SK-N-SH treated with all-trans-retinoic acid at 6 μM for 48 hours (cell line): ENCODE results near the gene PGR.

Source experiments
- ATAC-seq: fragments of 200-7000 bp; cut with Tn5 transposase; 3 replicates; pipeline ENCODE4 v1.9.1; 2020; ENCODE audit warnings: mild to moderate bottlenecking, moderate library complexity
- ARNTL ChIP-seq: fragments of 450-650 bp; formaldehyde crosslinking; IDR thresholded peaks from 2 replicates; pipeline ENCODE4 v1.5.0; 2020; ENCODE audit warnings: low read depth, mild to moderate bottlenecking, moderate library complexity, borderline replicate concordance
- BACH2 ChIP-seq: fragments of 250-450 bp; sonication (Bioruptor Pico); IDR thresholded peaks from 2 replicates; pipeline ENCODE4 v1.9.0; 2021; ENCODE audit warnings: mild to moderate bottlenecking, borderline replicate concordance
- CSDC2 ChIP-seq: fragments of 250-450 bp; sonication (Bioruptor Pico); IDR thresholded peaks from 2 replicates; pipeline ENCODE4 v1.5.0; 2020; ENCODE audit warnings: mild to moderate bottlenecking, moderate library complexity
- ESRRG ChIP-seq: fragments of 250-450 bp; sonication (Bioruptor Pico); IDR thresholded peaks from 2 replicates; pipeline ENCODE4 v1.6.1; 2021; ENCODE audit warnings: mild to moderate bottlenecking
- ISL1 ChIP-seq: fragments of 250-450 bp; sonication (Bioruptor Pico); IDR thresholded peaks from 2 replicates; pipeline ENCODE4 v2.1.2; 2022; ENCODE audit warnings: mild to moderate bottlenecking, moderate library complexity
- OSR1 ChIP-seq: fragments of 250-450 bp; sonication (Bioruptor Pico); IDR thresholded peaks from 2 replicates; pipeline ENCODE4 v1.8.0; 2022; ENCODE audit warnings: moderate library complexity, mild to moderate bottlenecking, inconsistent platforms
- PPARA ChIP-seq: fragments of 250-450 bp; sonication (Bioruptor Pico); IDR thresholded peaks from 2 replicates; pipeline ENCODE4 v1.5.0; 2020; ENCODE audit warnings: mild to moderate bottlenecking, borderline replicate concordance
- SNAI2 ChIP-seq: fragments of 250-450 bp; sonication (Bioruptor Pico); IDR thresholded peaks from 2 replicates; pipeline ENCODE4 v1.5.0; 2020; ENCODE audit warnings: mild to moderate bottlenecking, moderate library complexity
- TCF4 ChIP-seq: fragments of 250-450 bp; sonication (Bioruptor Pico); IDR thresholded peaks from 2 replicates; pipeline ENCODE4 v1.8.0; 2021; ENCODE audit warnings: mild to moderate bottlenecking, moderate library complexity, borderline replicate concordance
- TOX ChIP-seq: fragments of 250-450 bp; sonication (Bioruptor Pico); IDR thresholded peaks from 2 replicates; pipeline ENCODE4 v1.8.0; 2021; ENCODE audit warnings: mild to moderate bottlenecking, moderate library complexity, borderline replicate concordance
- ZC3H10 ChIP-seq: fragments of 250-450 bp; sonication (Bioruptor Pico); IDR thresholded peaks from 2 replicates; pipeline ENCODE4 v1.5.1; 2021; ENCODE audit warnings: mild to moderate bottlenecking, moderate library complexity
- ZFP3 ChIP-seq: fragments of 250-450 bp; sonication (Bioruptor Pico); IDR thresholded peaks from 2 replicates; pipeline ENCODE4 v1.5.0; 2020; ENCODE audit warnings: mild to moderate bottlenecking, moderate library complexity
- ZNF70 ChIP-seq: fragments of 450-650 bp; formaldehyde crosslinking; IDR thresholded peaks from 2 replicates; pipeline ENCODE4 v1.5.0; 2020; ENCODE audit warnings: mild to moderate bottlenecking, moderate library complexity
- TF ChIP-seq, protein P1 (sequence below): fragments of 250-450 bp; sonication (Bioruptor Pico); IDR thresholded peaks from 2 replicates; pipeline ENCODE4 v1.5.0; 2020; ENCODE audit warnings: mild to moderate bottlenecking, moderate library complexity
- TF ChIP-seq, protein P2 (sequence below): fragments of 250-450 bp; sonication (Bioruptor Pico); IDR thresholded peaks from 2 replicates; pipeline ENCODE4 v1.8.0; 2021; ENCODE audit warnings: low read depth, mild to moderate bottlenecking, moderate library complexity, borderline replicate concordance
- TF ChIP-seq, protein P3 (sequence below): fragments of 250-450 bp; sonication (Bioruptor Pico); IDR thresholded peaks from 2 replicates; pipeline ENCODE4 v1.5.1; 2020; ENCODE audit warnings: low read depth, mild to moderate bottlenecking, moderate library complexity
- TF ChIP-seq, protein P4 (sequence below): fragments of 250-450 bp; sonication (Bioruptor Pico); IDR thresholded peaks from 2 replicates; pipeline ENCODE4 v1.8.0; 2020; ENCODE audit warnings: mild to moderate bottlenecking, moderate library complexity, borderline replicate concordance
- TF ChIP-seq, protein P5 (sequence below): fragments of 250-450 bp; sonication (Bioruptor Pico); IDR thresholded peaks from 2 replicates; pipeline ENCODE4 v1.5.1; 2021; ENCODE audit warnings: mild to moderate bottlenecking, moderate library complexity

PGR gene

DNA sequence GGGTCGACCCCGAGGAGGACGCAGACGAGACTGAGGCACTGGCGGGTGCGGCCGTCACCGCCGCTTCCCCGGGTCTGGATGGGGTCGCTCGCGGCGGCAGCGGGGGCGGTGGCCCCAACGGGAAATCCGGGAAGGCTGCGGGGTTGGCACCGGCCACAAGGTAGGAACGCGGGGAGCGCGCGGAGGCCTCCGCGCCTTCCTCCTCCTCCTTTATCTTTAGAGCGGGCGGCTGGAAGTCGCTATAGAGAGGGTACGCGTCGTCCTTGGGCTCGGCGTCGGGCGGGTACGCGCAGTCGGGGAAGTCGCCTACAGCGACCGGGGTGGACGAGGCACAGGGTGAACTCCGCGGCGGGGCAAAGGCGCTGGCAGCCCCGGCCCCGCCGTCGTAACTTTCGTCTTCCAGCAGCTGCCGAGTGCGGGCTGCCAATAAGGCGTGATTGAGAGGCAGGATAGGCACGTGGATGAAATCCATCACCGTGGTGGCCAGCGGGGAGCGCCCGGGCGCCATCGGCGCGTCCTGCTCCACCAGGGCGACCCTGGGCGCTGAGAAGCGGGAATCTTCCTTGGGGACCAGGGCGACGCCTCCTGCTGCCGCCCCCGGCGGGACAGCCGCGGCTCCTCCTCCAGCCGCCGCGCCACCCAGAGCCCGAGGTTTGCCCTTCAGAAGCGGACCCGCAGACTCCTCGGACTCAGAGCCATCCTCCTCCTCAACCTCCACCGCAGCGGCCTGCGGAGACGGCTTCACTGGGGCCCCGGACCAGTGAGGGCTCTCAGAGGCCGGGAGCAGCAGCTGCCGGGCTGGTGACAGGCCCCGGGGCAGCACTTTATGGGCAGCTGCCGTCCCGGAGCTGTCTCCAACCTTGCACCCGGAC, 1.7 kb downstream of the PGR start:
- peak; percentile 44 for ATAC-seq
- TF ChIP-seq, protein P1, sequence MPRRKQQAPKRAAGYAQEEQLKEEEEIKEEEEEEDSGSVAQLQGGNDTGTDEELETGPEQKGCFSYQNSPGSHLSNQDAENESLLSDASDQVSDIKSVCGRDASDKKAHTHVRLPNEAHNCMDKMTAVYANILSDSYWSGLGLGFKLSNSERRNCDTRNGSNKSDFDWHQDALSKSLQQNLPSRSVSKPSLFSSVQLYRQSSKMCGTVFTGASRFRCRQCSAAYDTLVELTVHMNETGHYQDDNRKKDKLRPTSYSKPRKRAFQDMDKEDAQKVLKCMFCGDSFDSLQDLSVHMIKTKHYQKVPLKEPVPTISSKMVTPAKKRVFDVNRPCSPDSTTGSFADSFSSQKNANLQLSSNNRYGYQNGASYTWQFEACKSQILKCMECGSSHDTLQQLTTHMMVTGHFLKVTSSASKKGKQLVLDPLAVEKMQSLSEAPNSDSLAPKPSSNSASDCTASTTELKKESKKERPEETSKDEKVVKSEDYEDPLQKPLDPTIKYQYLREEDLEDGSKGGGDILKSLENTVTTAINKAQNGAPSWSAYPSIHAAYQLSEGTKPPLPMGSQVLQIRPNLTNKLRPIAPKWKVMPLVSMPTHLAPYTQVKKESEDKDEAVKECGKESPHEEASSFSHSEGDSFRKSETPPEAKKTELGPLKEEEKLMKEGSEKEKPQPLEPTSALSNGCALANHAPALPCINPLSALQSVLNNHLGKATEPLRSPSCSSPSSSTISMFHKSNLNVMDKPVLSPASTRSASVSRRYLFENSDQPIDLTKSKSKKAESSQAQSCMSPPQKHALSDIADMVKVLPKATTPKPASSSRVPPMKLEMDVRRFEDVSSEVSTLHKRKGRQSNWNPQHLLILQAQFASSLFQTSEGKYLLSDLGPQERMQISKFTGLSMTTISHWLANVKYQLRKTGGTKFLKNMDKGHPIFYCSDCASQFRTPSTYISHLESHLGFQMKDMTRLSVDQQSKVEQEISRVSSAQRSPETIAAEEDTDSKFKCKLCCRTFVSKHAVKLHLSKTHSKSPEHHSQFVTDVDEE (CRISPR knock-in tag): no peak

DNA sequence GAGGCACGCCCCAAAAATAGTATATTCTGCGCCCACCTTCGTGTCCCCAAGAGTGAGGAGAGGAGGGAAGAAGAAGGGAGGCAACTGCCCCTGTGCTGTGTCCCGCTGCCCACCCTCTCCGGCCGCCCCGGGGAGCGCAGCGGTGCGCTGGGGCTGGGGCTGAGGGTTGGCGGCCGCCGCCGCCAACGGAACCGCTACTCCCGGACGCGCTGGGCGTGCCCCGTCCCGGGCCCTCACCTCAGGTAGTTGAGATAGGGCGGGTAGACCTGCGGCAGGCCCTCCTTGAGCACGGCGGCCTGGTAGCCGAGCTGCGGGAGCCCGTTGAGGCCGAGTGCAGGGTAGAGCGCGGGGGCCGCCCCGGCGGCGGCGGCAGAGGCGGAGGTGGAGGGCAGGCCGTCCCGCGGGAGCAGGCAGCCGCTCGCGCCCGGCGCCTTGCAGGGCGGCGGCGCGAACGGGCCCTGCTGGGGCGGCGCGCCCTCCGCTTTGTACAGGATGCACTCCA, 2.4 kb downstream of the PGR start:
- TF ChIP-seq OSR1 (CRISPR knock-in tag) (no peak), ZFP3 (CRISPR knock-in tag) (no peak), TOX (CRISPR knock-in tag) (no peak), CSDC2 (CRISPR knock-in tag) (no peak), BACH2 (CRISPR knock-in tag) (no peak), PPARA (CRISPR knock-in tag) (no peak), TCF4 (CRISPR knock-in tag) (no peak), ESRRG (no peak), ZNF70 (CRISPR knock-in tag) (no peak), ZC3H10 (no peak), ARNTL (CRISPR knock-in tag) (no peak), SNAI2 (CRISPR knock-in tag) (no peak), ISL1 (CRISPR knock-in tag) (no peak)
- TF ChIP-seq, protein P2, sequence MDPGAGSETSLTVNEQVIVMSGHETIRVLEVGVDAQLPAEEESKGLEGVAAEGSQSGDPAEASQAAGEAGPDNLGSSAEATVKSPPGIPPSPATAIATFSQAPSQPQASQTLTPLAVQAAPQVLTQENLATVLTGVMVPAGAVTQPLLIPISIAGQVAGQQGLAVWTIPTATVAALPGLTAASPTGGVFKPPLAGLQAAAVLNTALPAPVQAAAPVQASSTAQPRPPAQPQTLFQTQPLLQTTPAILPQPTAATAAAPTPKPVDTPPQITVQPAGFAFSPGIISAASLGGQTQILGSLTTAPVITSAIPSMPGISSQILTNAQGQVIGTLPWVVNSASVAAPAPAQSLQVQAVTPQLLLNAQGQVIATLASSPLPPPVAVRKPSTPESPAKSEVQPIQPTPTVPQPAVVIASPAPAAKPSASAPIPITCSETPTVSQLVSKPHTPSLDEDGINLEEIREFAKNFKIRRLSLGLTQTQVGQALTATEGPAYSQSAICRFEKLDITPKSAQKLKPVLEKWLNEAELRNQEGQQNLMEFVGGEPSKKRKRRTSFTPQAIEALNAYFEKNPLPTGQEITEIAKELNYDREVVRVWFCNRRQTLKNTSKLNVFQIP (CRISPR knock-in tag): no peak
- TF ChIP-seq, protein P3, sequence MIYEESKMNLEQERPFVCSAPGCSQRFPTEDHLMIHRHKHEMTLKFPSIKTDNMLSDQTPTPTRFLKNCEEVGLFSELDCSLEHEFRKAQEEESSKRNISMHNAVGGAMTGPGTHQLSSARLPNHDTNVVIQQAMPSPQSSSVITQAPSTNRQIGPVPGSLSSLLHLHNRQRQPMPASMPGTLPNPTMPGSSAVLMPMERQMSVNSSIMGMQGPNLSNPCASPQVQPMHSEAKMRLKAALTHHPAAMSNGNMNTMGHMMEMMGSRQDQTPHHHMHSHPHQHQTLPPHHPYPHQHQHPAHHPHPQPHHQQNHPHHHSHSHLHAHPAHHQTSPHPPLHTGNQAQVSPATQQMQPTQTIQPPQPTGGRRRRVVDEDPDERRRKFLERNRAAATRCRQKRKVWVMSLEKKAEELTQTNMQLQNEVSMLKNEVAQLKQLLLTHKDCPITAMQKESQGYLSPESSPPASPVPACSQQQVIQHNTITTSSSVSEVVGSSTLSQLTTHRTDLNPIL: no peak
- TF ChIP-seq, protein P4, sequence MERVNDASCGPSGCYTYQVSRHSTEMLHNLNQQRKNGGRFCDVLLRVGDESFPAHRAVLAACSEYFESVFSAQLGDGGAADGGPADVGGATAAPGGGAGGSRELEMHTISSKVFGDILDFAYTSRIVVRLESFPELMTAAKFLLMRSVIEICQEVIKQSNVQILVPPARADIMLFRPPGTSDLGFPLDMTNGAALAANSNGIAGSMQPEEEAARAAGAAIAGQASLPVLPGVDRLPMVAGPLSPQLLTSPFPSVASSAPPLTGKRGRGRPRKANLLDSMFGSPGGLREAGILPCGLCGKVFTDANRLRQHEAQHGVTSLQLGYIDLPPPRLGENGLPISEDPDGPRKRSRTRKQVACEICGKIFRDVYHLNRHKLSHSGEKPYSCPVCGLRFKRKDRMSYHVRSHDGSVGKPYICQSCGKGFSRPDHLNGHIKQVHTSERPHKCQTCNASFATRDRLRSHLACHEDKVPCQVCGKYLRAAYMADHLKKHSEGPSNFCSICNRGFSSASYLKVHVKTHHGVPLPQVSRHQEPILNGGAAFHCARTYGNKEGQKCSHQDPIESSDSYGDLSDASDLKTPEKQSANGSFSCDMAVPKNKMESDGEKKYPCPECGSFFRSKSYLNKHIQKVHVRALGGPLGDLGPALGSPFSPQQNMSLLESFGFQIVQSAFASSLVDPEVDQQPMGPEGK: no peak
- TF ChIP-seq, protein P1 (CRISPR knock-in tag): no peak
- TF ChIP-seq, protein P5, sequence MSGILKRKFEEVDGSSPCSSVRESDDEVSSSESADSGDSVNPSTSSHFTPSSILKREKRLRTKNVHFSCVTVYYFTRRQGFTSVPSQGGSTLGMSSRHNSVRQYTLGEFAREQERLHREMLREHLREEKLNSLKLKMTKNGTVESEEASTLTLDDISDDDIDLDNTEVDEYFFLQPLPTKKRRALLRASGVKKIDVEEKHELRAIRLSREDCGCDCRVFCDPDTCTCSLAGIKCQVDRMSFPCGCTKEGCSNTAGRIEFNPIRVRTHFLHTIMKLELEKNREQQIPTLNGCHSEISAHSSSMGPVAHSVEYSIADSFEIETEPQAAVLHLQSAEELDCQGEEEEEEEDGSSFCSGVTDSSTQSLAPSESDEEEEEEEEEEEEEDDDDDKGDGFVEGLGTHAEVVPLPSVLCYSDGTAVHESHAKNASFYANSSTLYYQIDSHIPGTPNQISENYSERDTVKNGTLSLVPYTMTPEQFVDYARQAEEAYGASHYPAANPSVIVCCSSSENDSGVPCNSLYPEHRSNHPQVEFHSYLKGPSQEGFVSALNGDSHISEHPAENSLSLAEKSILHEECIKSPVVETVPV: no peak
- TF ChIP-seq, all 23 proteins: peak for 0
- peak; percentile 50 for ATAC-seq
